NB4 (cell line): ENCODE data around the gene DDX54.

Source experiments
- MYC ChIP-seq: IDR thresholded peaks from 2 replicates; pipeline ENCODE4 v1.6.1; 2011; ENCODE audit warnings: low read depth, low read length
- POLR2A ChIP-seq: IDR thresholded peaks from 2 replicates; pipeline ENCODE4 v1.6.1; 2011; ENCODE audit warnings: mild to moderate bottlenecking; ENCODE audit not compliant: insufficient read length; ENCODE audit errors: extremely low read depth
- TF ChIP-seq, protein P1 (sequence below): IDR thresholded peaks from one replicate; pipeline ENCODE4 v1.5.1; 2012; ENCODE audit warnings: low read depth, low read length
- TF ChIP-seq, protein P2 (sequence below): IDR thresholded peaks from 2 replicates; pipeline ENCODE4 v1.6.1; 2011; ENCODE audit warnings: low read depth, low read length

DNA sequence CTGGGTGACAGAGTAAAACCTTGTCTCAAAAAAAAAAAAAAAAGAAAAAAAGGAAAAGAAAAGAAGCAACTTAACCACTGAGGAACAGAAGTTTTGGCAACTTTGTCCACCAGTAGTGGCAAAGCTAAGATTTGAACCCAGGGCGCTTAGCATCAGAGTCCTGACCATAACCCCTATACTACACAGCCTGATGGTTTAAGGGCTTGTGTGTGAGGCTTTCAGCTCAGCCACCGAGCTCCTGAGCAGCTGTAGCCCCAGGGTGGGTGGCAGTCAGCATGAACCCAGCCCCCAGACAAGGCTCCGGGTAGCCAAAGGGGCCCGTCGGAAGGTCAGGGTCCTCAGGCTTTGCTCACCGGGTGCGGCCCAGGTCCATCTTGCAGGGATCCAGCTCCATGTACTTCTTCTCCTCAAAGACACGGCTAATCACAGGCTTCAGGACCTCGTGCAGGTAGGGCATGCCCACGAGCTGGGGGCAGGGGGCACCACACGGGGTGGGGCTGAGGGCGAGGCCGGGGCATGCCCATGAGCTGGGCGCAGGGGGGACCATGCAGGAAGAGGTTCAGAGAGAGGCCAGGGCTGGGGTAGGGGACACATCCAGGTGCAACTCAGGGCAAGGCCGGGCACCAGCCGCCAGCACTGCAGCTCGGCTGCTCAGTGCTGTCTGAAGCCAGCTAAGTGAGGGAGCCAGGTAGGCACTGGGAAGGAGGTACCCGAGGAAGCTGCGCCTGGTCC lies 70.7 kb downstream of the DDX54 start:
- TF ChIP-seq, protein P1, sequence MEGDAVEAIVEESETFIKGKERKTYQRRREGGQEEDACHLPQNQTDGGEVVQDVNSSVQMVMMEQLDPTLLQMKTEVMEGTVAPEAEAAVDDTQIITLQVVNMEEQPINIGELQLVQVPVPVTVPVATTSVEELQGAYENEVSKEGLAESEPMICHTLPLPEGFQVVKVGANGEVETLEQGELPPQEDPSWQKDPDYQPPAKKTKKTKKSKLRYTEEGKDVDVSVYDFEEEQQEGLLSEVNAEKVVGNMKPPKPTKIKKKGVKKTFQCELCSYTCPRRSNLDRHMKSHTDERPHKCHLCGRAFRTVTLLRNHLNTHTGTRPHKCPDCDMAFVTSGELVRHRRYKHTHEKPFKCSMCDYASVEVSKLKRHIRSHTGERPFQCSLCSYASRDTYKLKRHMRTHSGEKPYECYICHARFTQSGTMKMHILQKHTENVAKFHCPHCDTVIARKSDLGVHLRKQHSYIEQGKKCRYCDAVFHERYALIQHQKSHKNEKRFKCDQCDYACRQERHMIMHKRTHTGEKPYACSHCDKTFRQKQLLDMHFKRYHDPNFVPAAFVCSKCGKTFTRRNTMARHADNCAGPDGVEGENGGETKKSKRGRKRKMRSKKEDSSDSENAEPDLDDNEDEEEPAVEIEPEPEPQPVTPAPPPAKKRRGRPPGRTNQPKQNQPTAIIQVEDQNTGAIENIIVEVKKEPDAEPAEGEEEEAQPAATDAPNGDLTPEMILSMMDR = no peak
- no peak for TF ChIP-seq POLR2A
- TF ChIP-seq, protein P2, sequence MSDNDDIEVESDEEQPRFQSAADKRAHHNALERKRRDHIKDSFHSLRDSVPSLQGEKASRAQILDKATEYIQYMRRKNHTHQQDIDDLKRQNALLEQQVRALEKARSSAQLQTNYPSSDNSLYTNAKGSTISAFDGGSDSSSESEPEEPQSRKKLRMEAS = no peak
- TF ChIP-seq MYC = no peak
